ENCODE measurements around the gene ITGAX. TPM values are rescaled to one million over a fixed set of nuclear protein-coding genes. Genes with fewer than 3 reads are reported as not detected.

ITGAX gene
- total RNA-seq, 5 donors from 2014 or later (not counting 1 experiment from before 2014, with no cell fraction given) = 1.4 to 4.3 (median 3.9) TPM

DNA sequence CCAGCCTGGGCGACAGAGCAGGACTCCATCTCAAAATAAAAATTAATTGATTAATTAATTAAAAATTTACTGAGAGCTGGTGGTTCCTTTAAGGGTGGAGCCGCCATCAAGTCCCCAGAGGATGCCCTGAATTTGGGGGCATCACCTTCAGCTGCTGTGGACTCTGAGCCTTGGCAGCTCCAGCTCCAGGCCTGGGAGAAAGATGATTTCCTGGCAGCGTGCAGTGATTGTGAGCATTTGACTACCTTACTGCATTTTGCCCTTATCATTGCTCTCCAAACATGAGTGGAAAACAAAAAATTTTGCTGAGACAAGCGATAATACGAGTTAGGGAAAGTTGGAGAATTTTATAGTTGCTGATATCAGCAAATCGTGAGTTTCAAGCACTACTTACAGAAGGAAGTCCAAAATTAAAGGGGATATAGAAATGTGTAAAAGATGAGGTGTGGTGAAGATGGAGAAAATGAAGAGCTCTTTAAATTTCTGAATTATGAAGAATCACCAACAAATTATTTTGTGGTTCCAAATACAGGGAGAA is 35.6 kb downstream of the ITGAX start:
- no peak for ATAC-seq (replicated peaks in 1 of 4)
- no peak for DNase-seq
- no CpG with 5 or more reads among the region's 6 CpGs for WGBS (ENCODE audit: insufficient coverage)
- Mint-ChIP-seq H3K27me3 (peaks cover 6 to 14% of the 10 kb centered on the region in 2 donors), H3K4me3 (no peak overlapping the region), H3K27ac (no peak overlapping the region), H3K36me3 (no peaks in the 10 kb centered on the region), H3K4me1 (peaks cover 0 to 6% (median 0%) of the 10 kb centered on the region in 3 donors), H3K9me3 (no peaks in the 10 kb centered on the region)
- Histone ChIP-seq H3K4me1 (ENCODE audit: control insufficient read depth in 1 of 2, extremely low read depth in 1 of 2, insufficient read depth in 2 of 2, low read length in 2 of 2) (no peaks in the 10 kb centered on the region), H3K9me3 (no peaks in the 10 kb centered on the region), H3K27me3 (replicated peaks in 1 of 2; ENCODE audit: control insufficient read depth in 2 of 2, extremely low read depth in 1 of 2, insufficient read depth in 2 of 2, low read length in 1 of 2) (peaks cover 0 to 21% of the 10 kb centered on the region in 2 experiments), H3K36me3 (ENCODE audit: control insufficient read depth in 2 of 2, extremely low read depth in 1 of 2, insufficient read depth in 1 of 2, low read length in 1 of 2) (no peaks in the 10 kb centered on the region), H3K27ac (ENCODE audit: low read length) (no peak overlapping the region), H3K4me3 (ENCODE audit: control insufficient read depth in 1 of 2, extremely low read depth in 1 of 2, low read length in 1 of 2) (no peak overlapping the region)
- ChIA-PET POLR2A (no interaction called here), CTCF (no interaction called here)

DNA sequence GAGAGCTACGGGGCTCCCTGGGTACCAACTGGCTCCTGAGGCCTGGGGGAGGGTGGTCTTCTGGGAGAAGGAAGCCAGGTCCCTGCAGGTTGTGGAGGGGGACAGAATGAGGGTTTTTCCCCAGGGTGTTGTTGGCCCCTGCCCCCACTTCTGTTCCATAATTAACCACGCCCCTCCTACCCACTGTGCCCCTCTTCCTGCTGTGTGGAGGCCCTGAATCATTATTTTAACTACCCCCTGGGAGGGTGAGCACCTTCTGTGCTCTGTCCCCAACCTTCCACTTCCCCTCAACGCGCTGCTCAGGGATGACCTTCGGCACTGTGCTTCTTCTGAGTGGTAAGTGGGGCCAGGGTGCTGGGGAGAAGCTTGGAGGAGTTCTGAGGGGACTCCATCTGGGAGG is 38.1 kb downstream of the ITGAX start, which contains the start of gene ITGAD:
Gene ITGAD (plus strand): TSS at position 280 of the 400 bp plus-strand sequence. CDS start 26 bp downstream, at position 306.
- no peak within 1 kb of the TSS for H3K27ac Mint-ChIP-seq

GRCh38 chr16:31395647-31396046 is 40.7 kb downstream of the ITGAX start:
- Histone ChIP-seq H3K27ac (ENCODE audit: low read length) (no peak overlapping the region), H3K4me3 (ENCODE audit: control insufficient read depth in 1 of 2, extremely low read depth in 1 of 2, low read length in 1 of 2) (no peak overlapping the region), H3K9me3 (no peaks in the 10 kb centered on the region), H3K36me3 (ENCODE audit: control insufficient read depth in 2 of 2, extremely low read depth in 1 of 2, insufficient read depth in 1 of 2, low read length in 1 of 2) (no peaks in the 10 kb centered on the region), H3K27me3 (replicated peaks in 1 of 2; ENCODE audit: control insufficient read depth in 2 of 2, extremely low read depth in 1 of 2, insufficient read depth in 2 of 2, low read length in 1 of 2) (peaks cover 0 to 19% of the 10 kb centered on the region in 2 experiments), H3K4me1 (ENCODE audit: control insufficient read depth in 1 of 2, extremely low read depth in 1 of 2, insufficient read depth in 2 of 2, low read length in 2 of 2) (peaks cover 0 to 30% of the 10 kb centered on the region in 2 experiments)
- peaks cover 7 to 13% (median 10%) of the 10 kb centered on the region in 3 donors for H3K4me1 Mint-ChIP-seq
- ATAC-seq (replicated peaks in 1 of 4) (no peak), DNase-seq (no peak)
- no peak overlapping the region for H3K27ac Mint-ChIP-seq
- H3K36me3 Mint-ChIP-seq = peaks cover 4% of the 10 kb centered on the region
- peaks cover 2 to 5% of the 10 kb centered on the region in 2 donors for H3K27me3 Mint-ChIP-seq
- WGBS (ENCODE audit: insufficient coverage) = 51% methylated on average over 4 of the region's 6 CpGs
- H3K9me3 Mint-ChIP-seq = peaks cover 0 to 9% (median 4%) of the 10 kb centered on the region in 3 donors
- ChIA-PET CTCF (no interaction called here), POLR2A (no interaction called here)
- no peak overlapping the region for H3K4me3 Mint-ChIP-seq

More for the DNA sequence above, 38.1 kb downstream of the ITGAX start, which contains the start of gene ITGAD:
- Histone ChIP-seq H3K27ac (ENCODE audit: low read length) (no peak within 1 kb of the TSS), H3K4me3 (ENCODE audit: control insufficient read depth in 1 of 2, extremely low read depth in 1 of 2, low read length in 1 of 2) (no peak within 1 kb of the TSS), H3K9me3 (no peaks in the 10 kb centered on the region), H3K4me1 (ENCODE audit: control insufficient read depth in 1 of 2, extremely low read depth in 1 of 2, insufficient read depth in 2 of 2, low read length in 2 of 2) (peaks cover 0 to 4% of the 10 kb centered on the region in 2 experiments), H3K36me3 (ENCODE audit: control insufficient read depth in 2 of 2, extremely low read depth in 1 of 2, insufficient read depth in 1 of 2, low read length in 1 of 2) (no peaks in the 10 kb centered on the region), H3K27me3 (replicated peaks in 1 of 2; ENCODE audit: control insufficient read depth in 2 of 2, extremely low read depth in 1 of 2, insufficient read depth in 2 of 2, low read length in 1 of 2) (peaks cover 0 to 21% of the 10 kb centered on the region in 2 experiments)
- no peaks in the 10 kb centered on the region for H3K9me3 Mint-ChIP-seq
- H3K4me1 Mint-ChIP-seq = no peaks in the 10 kb centered on the region
- ATAC-seq (replicated peaks in 1 of 4) = no peak
- ChIA-PET CTCF (no interaction called here), POLR2A (no interaction called here)
- no peak for DNase-seq
- WGBS (ENCODE audit: insufficient coverage) = 33% methylated on average over 1 of the region's 5 CpGs
- no peak within 1 kb of the TSS for H3K4me3 Mint-ChIP-seq
- no peaks in the 10 kb centered on the region for H3K36me3 Mint-ChIP-seq
- peaks cover 6 to 14% of the 10 kb centered on the region in 2 donors for H3K27me3 Mint-ChIP-seq

DNA sequence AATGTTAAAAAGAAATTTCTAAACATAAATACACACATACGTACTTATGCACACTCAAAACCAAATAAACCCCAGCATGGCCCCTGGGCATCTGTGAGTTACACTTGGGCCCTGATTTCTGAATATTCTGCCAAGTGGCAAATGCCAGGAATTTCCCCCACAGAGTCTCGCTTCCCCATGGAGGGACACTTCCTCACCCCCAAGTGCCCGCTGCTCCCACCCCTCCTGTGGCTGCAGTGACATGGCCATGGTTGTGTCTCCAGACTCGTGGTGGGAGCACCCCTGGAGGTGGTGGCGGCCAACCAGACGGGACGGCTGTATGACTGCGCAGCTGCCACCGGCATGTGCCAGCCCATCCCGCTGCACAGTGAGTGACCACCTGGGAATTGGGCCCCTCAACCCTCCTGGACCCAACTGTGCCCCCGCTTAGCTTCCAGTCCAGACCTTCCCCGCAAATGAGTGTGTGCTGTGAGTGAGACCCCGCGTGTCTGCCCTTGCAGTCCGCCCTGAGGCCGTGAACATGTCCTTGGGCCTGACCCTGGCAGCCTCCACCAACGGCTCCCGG is 42.2 kb downstream of the ITGAX start:
- no peak for ATAC-seq (replicated peaks in 1 of 4)
- Histone ChIP-seq H3K4me3 (ENCODE audit: control insufficient read depth in 1 of 2, extremely low read depth in 1 of 2, low read length in 1 of 2) (no peak overlapping the region), H3K9me3 (no peaks in the 10 kb centered on the region), H3K36me3 (ENCODE audit: control insufficient read depth in 2 of 2, extremely low read depth in 1 of 2, insufficient read depth in 1 of 2, low read length in 1 of 2) (no peaks in the 10 kb centered on the region), H3K27ac (ENCODE audit: low read length) (no peak overlapping the region), H3K4me1 (ENCODE audit: control insufficient read depth in 1 of 2, extremely low read depth in 1 of 2, insufficient read depth in 2 of 2, low read length in 2 of 2) (peaks cover 0 to 45% of the 10 kb centered on the region in 2 experiments), H3K27me3 (replicated peaks in 1 of 2; ENCODE audit: control insufficient read depth in 2 of 2, extremely low read depth in 1 of 2, insufficient read depth in 2 of 2, low read length in 1 of 2) (peaks cover 0 to 17% of the 10 kb centered on the region in 2 experiments)
- Mint-ChIP-seq H3K9me3 (peaks cover 0 to 9% (median 4%) of the 10 kb centered on the region in 3 donors), H3K27me3 (peaks cover 2 to 3% of the 10 kb centered on the region in 2 donors), H3K27ac (no peak overlapping the region), H3K4me1 (peaks cover 7 to 13% (median 10%) of the 10 kb centered on the region in 3 donors), H3K36me3 (peaks cover 4% of the 10 kb centered on the region), H3K4me3 (no peak overlapping the region)
- ChIA-PET POLR2A (no interaction called here), CTCF (no interaction called here)
- WGBS (ENCODE audit: insufficient coverage) = 93% methylated on average over 14 of the region's 18 CpGs
- no peak for DNase-seq

DNA sequence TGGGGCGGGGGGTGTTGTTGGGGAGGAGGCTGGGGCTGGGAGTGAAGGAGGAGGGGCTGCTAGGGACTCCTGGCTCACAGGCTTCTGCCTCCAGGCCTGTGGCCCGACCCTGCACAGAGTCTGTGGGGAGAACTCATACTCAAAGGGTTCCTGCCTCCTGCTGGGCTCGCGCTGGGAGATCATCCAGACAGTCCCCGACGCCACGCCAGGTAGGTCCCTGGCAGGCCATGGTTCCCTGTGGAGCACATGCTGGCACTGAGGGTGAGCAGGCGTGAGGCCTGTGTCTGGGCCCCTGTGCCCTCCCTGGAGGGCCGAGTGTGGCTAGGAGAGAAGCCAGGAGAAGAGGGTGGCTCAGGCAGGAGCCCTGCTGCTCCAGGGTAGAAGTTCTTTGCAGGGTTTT is 42.7 kb downstream of the ITGAX start:
- 95% methylated on average over 8 of the region's 9 CpGs for WGBS (ENCODE audit: insufficient coverage)
- DNase-seq (no peak), ATAC-seq (replicated peaks in 1 of 4) (no peak)
- CTCF ChIA-PET = no interaction called here
- H3K27me3 Mint-ChIP-seq = peaks cover 0 to 2% of the 10 kb centered on the region in 2 donors
- Histone ChIP-seq H3K27ac (ENCODE audit: low read length) (no peak overlapping the region), H3K27me3 (replicated peaks in 1 of 2; ENCODE audit: control insufficient read depth in 2 of 2, extremely low read depth in 1 of 2, insufficient read depth in 2 of 2, low read length in 1 of 2) (peaks cover 0 to 14% of the 10 kb centered on the region in 2 experiments), H3K9me3 (no peaks in the 10 kb centered on the region), H3K4me1 (ENCODE audit: control insufficient read depth in 1 of 2, extremely low read depth in 1 of 2, insufficient read depth in 2 of 2, low read length in 2 of 2) (peaks cover 0 to 48% of the 10 kb centered on the region in 2 experiments), H3K36me3 (ENCODE audit: control insufficient read depth in 2 of 2, extremely low read depth in 1 of 2, insufficient read depth in 1 of 2, low read length in 1 of 2) (no peaks in the 10 kb centered on the region), H3K4me3 (ENCODE audit: control insufficient read depth in 1 of 2, extremely low read depth in 1 of 2, low read length in 1 of 2) (no peak overlapping the region)
- peaks cover 4% of the 10 kb centered on the region for H3K36me3 Mint-ChIP-seq
- H3K4me1 Mint-ChIP-seq = peaks cover 7 to 16% (median 13%) of the 10 kb centered on the region in 3 donors
- H3K4me3 Mint-ChIP-seq = no peak overlapping the region
- H3K27ac Mint-ChIP-seq = no peak overlapping the region
- H3K9me3 Mint-ChIP-seq = peaks cover 0 to 9% (median 4%) of the 10 kb centered on the region in 3 donors
- POLR2A ChIA-PET = no interaction called here

- Histone ChIP-seq H3K9me3 (no peaks in the 10 kb centered on the region), H3K36me3 (ENCODE audit: control insufficient read depth in 2 of 2, extremely low read depth in 1 of 2, insufficient read depth in 1 of 2, low read length in 1 of 2) (no peaks in the 10 kb centered on the region), H3K4me3 (ENCODE audit: control insufficient read depth in 1 of 2, extremely low read depth in 1 of 2, low read length in 1 of 2) (no peak overlapping the region), H3K27me3 (replicated peaks in 1 of 2; ENCODE audit: control insufficient read depth in 2 of 2, extremely low read depth in 1 of 2, insufficient read depth in 2 of 2, low read length in 1 of 2) (peaks cover 0 to 2% of the 10 kb centered on the region in 2 experiments), H3K27ac (ENCODE audit: low read length) (no peak overlapping the region), H3K4me1 (ENCODE audit: control insufficient read depth in 1 of 2, extremely low read depth in 1 of 2, insufficient read depth in 2 of 2, low read length in 2 of 2) (peaks cover 0 to 56% of the 10 kb centered on the region in 2 experiments)
- peaks cover 0 to 2% of the 10 kb centered on the region in 2 donors for H3K27me3 Mint-ChIP-seq
- ChIA-PET CTCF (no interaction called here), POLR2A (no interaction called here)
- H3K36me3 Mint-ChIP-seq = peaks cover 4% of the 10 kb centered on the region
- peaks cover 0 to 9% (median 4%) of the 10 kb centered on the region in 3 donors for H3K9me3 Mint-ChIP-seq
- ATAC-seq (replicated peaks in 1 of 4) = peak in 2 of 4 experiments; percentile 24 to 50
- H3K27ac Mint-ChIP-seq = no peak overlapping the region
- DNase-seq = peak in 10 of 35 experiments; percentile 4 to 20 (median 8)
- no peak overlapping the region for H3K4me3 Mint-ChIP-seq
- no CpG with 5 or more reads among the region's 2 CpGs for WGBS (ENCODE audit: insufficient coverage)
- peaks cover 7 to 18% (median 16%) of the 10 kb centered on the region in 3 donors for H3K4me1 Mint-ChIP-seq
These were observed 45.2 kb downstream of the ITGAX start for GRCh38 chr16:31400191-31400590.

Measured in T-cell (primary cell).